Right lobe of liver (tissue), 6 donors: ENCODE measurements around the gene CRYL1. TPM values are rescaled to one million over a fixed set of nuclear protein-coding genes. Genes with fewer than 3 reads are reported as not detected.

ENCODE experiments used
- ATAC-seq, 4 donors: fragments of 200-7000 bp; cut with Tn5 transposase; one replicate each; pipeline ENCODE4 v1.9.1; 2020; ENCODE audit warnings: mild to moderate bottlenecking in 4 of 4, moderate library complexity in 4 of 4
- DNase-seq, 3 donors: peaks; one replicate each; pipeline ENCODE4 v3.0.0-alpha.2; 2020
- H3K27ac ChIP-seq, 3 donors: fragments of 200-600 bp; one replicate each; pipeline ENCODE4 v1.8.0; 2022
- H3K27me3 ChIP-seq, 2 donors: fragments of 200-600 bp; one replicate each; pipeline ENCODE4 v1.8.0; 2022
- H3K36me3 ChIP-seq, 4 donors: fragments of 200-600 bp; sonication (generic) in 1 of 4; one replicate each; pipeline versions ENCODE4 v1.5.1 to v1.8.0; 2017 to 2022; ENCODE audit warnings: control low read depth in 1 of 4
- H3K4me1 ChIP-seq, 4 donors: fragments of 200-600 bp; sonication (generic) in 1 of 4; one replicate each; pipeline versions ENCODE4 v1.5.1 to v1.8.0; 2017 to 2022; ENCODE audit warnings: control low read depth in 1 of 4
- H3K4me3 ChIP-seq, 3 donors: fragments of 200-600 bp; one replicate each; pipeline ENCODE4 v1.8.0; 2022
- H3K9me3 ChIP-seq, 4 donors: fragments of 200-600 bp; sonication (generic) in 1 of 4; one replicate each; pipeline versions ENCODE4 v1.5.1 to v1.8.0; 2017 to 2022; ENCODE audit warnings: control low read depth in 1 of 4
- CTCF ChIP-seq, 4 donors: fragments of 200-600 bp in 3 of 4; fragments of 450-650 bp in 1 of 4; IDR thresholded peaks; one replicate each; pipeline versions ENCODE4 v1.5.1 to v1.8.0; 2016 to 2022; ENCODE audit warnings: antibody characterized with exemption in 4 of 4, mild to moderate bottlenecking in 2 of 4
- POLR2A ChIP-seq: fragments of 450-650 bp; IDR thresholded peaks from one replicate; pipeline ENCODE4 v1.6.1; 2017; ENCODE audit warnings: antibody characterized with exemption, mild to moderate bottlenecking
- WGBS: methylation state at CpG from one replicate; pipeline ENCODE4 v1.1.6; 2018; ENCODE audit warnings: low coverage, low lambda C conversion rate; ENCODE audit not compliant: insufficient coverage; ENCODE audit errors: missing lambda C conversion rate; 5-methylcytosine and 5-hydroxymethylcytosine counted together
- intact Hi-C, 2 donors: fragments of 100-400 bp; cut with DNase I; formaldehyde crosslinking; loops; one replicate each; pipeline versions ENCODE4 v1.11.2 to v1.14.1; 2022
- total RNA-seq, 6 experiments: library from RNA; depleted of rRNA in 2 of 6; stranded (reverse); fragments of >200 nt in 2 of 6; fragmentation: NEBNext Ultra II Directional in 3 of 6; extraction: Animal tissue kit (Norgen Biotek cat#: 25700) in 3 of 6; gene quantifications; one replicate each; pipeline versions ENCODE4 v1.1.0 to v1.2.4, GENCODE V29; 2016 to 2023
- donor health status: DM: no; HTN: yes; CAD: no.
- donor health status: DM: no; HTN: no; CAD: no.
- donor health status: DM: no; HTN: no; CAD: no.
- donor health status: DM: no; HTN: yes; CAD: no.
- donor health status: DM: no; HTN: yes; CAD: no.

CRYL1 gene
- total RNA-seq, 6 experiments from 2014 or later: 111 to 185 (median 151) TPM

GRCh38 chr13:20489185-20489820 lies 36.4 kb downstream of the CRYL1 start:
- H3K9me3 ChIP-seq: no peaks in the 10 kb centered on the region
- no peaks in the 10 kb centered on the region for H3K27me3 ChIP-seq
- ATAC-seq (peak in 2 of 4 donors; percentile 54 to 55), DNase-seq (no peak)
- peaks cover 0 to 16% (median 0%) of the 10 kb centered on the region in 4 donors for H3K4me1 ChIP-seq
- H3K36me3 ChIP-seq: peaks cover 0 to 36% (median 10%) of the 10 kb centered on the region in 4 donors
- no peak for TF ChIP-seq POLR2A
- peak in 3 of 4 donors; percentile 12 to 28 (median 23) for TF ChIP-seq CTCF (IDR thresholded peaks at IDR 0.05)
- no peak overlapping the region for H3K4me3 ChIP-seq
- H3K27ac ChIP-seq: no peak overlapping the region
- intact Hi-C loops: no loop called here
- 83% methylated on average over 1 of the region's 4 CpGs for WGBS

GRCh38 chr13:20487927-20488326 lies 37.7 kb downstream of the CRYL1 start:
- H3K27me3 ChIP-seq: no peaks in the 10 kb centered on the region
- ATAC-seq (no peak), DNase-seq (no peak)
- no peak overlapping the region for H3K4me3 ChIP-seq
- intact Hi-C loops: no loop called here
- peaks cover 0 to 16% (median 0%) of the 10 kb centered on the region in 4 donors for H3K4me1 ChIP-seq
- 74% methylated on average over 3 of the region's 3 CpGs for WGBS
- TF ChIP-seq POLR2A (no peak), CTCF (IDR thresholded peaks at IDR 0.05) (no peak)
- H3K27ac ChIP-seq: no peak overlapping the region
- H3K36me3 ChIP-seq: peaks cover 0 to 40% (median 11%) of the 10 kb centered on the region in 4 donors
- no peaks in the 10 kb centered on the region for H3K9me3 ChIP-seq

- intact Hi-C loops: no loop called here
- no peak overlapping the region for H3K27ac ChIP-seq
- DNase-seq (no peak), ATAC-seq (no peak)
- no peak overlapping the region for H3K4me3 ChIP-seq
- 87% methylated on average over 6 of the region's 6 CpGs for WGBS
- no peaks in the 10 kb centered on the region for H3K9me3 ChIP-seq
- no peaks in the 10 kb centered on the region for H3K27me3 ChIP-seq
- TF ChIP-seq CTCF (IDR thresholded peaks at IDR 0.05) (no peak), POLR2A (no peak)
- H3K4me1 ChIP-seq: peaks cover 0 to 6% (median 0%) of the 10 kb centered on the region in 4 donors
- H3K36me3 ChIP-seq: peaks cover 0 to 43% (median 3%) of the 10 kb centered on the region in 4 donors
Observed at GRCh38 chr13:20482787-20483186, 42.9 kb downstream of the CRYL1 start.

- WGBS: 66% methylated on average over 10 of the region's 11 CpGs
- Histone ChIP-seq H3K27me3 (no peaks in the 10 kb centered on the region), H3K9me3 (no peaks in the 10 kb centered on the region), H3K4me1 (peaks cover 0 to 1% (median 0%) of the 10 kb centered on the region in 4 donors), H3K27ac (no peak overlapping the region), H3K4me3 (no peak overlapping the region), H3K36me3 (peaks cover 0 to 42% (median 3%) of the 10 kb centered on the region in 4 donors)
- no peak for ATAC-seq
- peak in 1 of 3 donors; percentile 36 for DNase-seq
- TF ChIP-seq CTCF (IDR thresholded peaks at IDR 0.05) (no peak), POLR2A (no peak)
- intact Hi-C loops: no loop called here
Observed at GRCh38 chr13:20482275-20482761, 43.3 kb downstream of the CRYL1 start.
